Measurements from ENCODE around the gene ELAPOR2.

The ELAPOR2 gene

DNA sequence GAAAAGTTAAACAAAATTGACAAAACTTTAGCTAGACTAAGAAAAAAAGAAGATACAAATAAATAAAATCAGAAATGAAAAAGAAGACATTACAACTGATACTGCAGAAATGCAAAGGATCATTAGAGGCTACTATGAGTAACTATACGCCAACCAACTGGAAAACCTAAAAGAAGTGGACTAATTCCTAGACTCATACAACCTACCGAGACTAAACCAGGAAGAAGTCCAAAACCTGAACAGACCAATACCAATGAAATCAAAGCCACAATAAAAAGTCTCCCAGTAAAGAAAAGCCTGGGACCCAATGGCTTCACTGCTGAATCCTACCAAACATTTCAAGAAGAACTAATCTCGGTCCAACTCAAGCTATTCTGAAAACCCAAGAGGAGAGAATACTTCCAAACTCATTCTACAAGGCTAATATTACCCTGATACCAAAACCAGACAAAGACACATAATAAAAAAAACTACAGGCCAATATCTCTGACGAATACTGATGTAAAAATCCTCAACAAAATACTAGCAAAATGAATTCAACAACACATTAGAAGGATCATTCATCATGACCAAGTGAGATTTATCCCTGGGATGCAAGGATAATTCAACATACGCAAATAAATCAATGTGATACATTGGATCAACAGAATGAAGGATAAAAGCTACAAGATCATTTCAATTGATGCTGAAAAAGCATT is 20.3 kb downstream of the ELAPOR2 start:
- H3K4me3 ChIP-seq: no peak overlapping the region
- H3K27ac ChIP-seq: no peak overlapping the region
- TF ChIP-seq, protein P1, sequence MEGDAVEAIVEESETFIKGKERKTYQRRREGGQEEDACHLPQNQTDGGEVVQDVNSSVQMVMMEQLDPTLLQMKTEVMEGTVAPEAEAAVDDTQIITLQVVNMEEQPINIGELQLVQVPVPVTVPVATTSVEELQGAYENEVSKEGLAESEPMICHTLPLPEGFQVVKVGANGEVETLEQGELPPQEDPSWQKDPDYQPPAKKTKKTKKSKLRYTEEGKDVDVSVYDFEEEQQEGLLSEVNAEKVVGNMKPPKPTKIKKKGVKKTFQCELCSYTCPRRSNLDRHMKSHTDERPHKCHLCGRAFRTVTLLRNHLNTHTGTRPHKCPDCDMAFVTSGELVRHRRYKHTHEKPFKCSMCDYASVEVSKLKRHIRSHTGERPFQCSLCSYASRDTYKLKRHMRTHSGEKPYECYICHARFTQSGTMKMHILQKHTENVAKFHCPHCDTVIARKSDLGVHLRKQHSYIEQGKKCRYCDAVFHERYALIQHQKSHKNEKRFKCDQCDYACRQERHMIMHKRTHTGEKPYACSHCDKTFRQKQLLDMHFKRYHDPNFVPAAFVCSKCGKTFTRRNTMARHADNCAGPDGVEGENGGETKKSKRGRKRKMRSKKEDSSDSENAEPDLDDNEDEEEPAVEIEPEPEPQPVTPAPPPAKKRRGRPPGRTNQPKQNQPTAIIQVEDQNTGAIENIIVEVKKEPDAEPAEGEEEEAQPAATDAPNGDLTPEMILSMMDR (IDR thresholded peaks at IDR 0.05): no peak
- DNase-seq (ENCODE audit: low spot score): no peak

DNA sequence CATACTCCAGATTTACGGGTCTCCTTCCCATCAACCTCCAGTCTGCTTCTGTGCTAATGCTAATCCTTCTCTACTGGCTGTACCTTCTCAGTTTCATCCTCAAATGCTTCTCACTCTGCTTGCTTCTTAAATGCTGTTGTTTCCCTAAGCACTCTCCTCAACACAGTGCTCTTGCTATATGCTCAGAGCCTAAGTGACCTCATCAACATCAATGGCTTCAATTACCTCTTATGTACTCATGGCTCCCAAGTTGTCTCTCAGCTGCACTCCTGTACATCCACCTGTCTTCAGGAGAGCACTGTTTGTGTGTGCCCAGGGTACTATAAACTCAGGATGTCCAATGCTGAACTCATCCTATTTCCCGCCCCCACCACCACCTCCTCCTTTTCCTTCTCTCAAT is 22.5 kb downstream of the ELAPOR2 start:
- Histone ChIP-seq H3K27ac (no peak overlapping the region), H3K4me3 (no peak overlapping the region)
- no peak for DNase-seq (ENCODE audit: low spot score)
- TF ChIP-seq, protein P1 (IDR thresholded peaks at IDR 0.05): no peak

DNA sequence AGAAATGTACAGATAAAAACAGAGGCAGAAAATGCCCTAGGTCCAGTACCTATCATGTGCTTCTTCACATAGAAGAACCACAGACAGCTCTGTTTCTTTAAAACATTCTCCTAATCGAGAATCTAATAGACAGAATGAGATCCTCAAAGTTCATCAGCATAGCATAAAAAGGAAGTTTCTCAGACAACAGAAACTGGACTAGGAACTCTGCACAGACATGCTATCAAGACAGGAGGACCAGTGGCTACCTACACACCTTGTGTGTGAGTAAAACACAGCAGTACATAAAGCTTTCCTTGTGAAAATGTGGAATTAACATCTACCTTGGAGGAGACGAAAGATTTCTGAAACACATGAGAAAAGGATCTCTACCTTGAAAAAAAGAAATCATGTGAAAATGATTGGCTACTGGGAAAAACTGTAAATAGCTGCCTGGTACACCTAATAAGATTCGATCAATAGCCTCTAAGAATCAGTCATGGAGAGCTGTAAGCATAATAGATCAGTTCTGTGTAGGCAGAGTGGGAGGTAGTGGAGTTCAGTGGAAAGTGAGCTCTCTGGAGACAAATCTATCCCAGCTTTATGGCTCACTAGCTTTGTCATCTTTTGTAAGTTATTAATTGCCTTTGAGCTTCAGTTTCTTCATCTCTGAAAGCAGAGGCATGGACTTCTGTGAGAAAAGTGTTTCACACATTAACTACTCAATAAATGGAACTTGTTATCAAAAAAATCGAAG is 26.7 kb downstream of the ELAPOR2 start:
- no peak overlapping the region for H3K4me3 ChIP-seq
- H3K27ac ChIP-seq: no peak overlapping the region
- TF ChIP-seq, protein P1 (IDR thresholded peaks at IDR 0.05): no peak
- DNase-seq (ENCODE audit: low spot score): no peak

DNA sequence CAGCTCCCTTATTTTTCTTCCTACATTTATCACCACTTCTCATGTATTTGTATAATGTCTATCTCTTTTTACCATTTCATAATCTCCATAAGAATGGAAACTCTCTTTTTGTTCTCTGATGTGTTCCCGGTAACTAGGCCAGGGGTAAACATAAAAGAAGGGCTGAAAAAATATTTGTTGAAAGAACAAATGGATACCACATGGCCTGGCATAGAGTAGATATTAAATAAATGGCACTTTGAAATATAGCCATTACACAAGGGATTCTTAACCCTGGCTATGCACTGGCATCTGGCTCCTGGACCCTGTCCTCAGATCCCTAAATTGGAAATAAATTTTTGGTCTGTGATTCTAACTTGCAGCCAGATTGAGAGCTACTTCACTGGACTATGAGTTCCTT is 30.4 kb downstream of the ELAPOR2 start:
- TF ChIP-seq, protein P1 (IDR thresholded peaks at IDR 0.05): no peak
- H3K27ac ChIP-seq: no peak overlapping the region
- no peak for DNase-seq (ENCODE audit: low spot score)
- H3K4me3 ChIP-seq: no peak overlapping the region

DNA sequence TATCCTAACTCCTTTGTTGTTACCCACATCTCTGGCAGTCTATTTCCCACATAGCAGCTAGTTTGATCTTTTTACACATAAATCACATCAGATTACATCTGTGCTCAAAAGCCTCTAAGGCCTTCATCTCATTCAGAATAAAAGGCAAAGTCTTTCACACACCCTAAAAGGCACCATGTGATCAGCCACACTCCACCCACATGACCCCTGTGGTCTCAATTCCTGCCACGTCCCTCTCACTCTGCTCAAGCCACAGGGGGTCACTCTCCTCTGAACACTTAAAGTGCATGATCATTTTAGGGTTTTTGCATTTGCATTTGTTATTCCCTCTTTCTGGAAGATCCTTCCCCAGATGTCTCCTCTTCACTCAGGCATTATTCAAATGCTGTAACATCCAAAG is 30.8 kb downstream of the ELAPOR2 start:
- TF ChIP-seq, protein P1 (IDR thresholded peaks at IDR 0.05): no peak
- Histone ChIP-seq H3K27ac (no peak overlapping the region), H3K4me3 (no peak overlapping the region)
- no peak for DNase-seq (ENCODE audit: low spot score)

DNA sequence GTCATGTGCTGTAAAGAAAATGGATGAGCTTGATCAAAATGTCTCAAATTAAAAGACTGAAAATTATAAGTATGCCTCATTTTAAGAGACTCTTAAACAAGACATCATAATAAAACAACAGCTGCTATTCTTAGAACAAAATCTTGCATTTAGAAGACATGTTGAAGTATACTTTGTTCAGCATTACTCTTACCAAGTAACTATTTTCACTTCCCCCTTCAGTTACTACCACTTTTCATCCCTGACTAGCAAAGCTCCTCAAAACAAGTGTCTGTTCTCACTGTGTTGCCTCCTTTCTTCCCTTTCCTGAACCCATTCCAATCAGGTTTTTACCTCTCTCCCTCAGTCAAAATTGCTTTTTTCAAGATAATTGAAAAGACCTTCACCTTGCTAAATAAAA is 31.6 kb downstream of the ELAPOR2 start:
- no peak overlapping the region for H3K27ac ChIP-seq
- TF ChIP-seq, protein P1 (IDR thresholded peaks at IDR 0.05): no peak
- no peak overlapping the region for H3K4me3 ChIP-seq
- no peak for DNase-seq (ENCODE audit: low spot score)

DNA sequence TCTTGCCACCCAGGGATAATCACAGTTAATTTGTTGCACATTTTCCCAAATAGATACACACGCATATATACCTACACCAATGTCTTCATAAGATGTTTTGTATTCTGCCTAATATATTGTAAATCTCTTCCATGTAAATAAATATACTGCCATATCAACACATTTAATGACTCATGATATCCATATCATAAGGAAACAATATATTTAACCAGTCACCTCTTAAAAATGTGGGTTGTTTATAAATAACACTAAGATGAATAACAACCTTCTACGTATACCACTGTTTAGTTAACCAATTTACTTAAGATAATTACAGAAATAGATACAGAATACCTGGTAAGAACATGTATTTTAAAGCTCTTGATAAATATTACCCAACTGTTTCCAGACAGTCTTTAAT is 38.2 kb downstream of the ELAPOR2 start:
- Histone ChIP-seq H3K4me3 (no peak overlapping the region), H3K27ac (no peak overlapping the region)
- TF ChIP-seq, protein P1 (IDR thresholded peaks at IDR 0.05): no peak
- no peak for DNase-seq (ENCODE audit: low spot score)
